Ectodermal cell (in vitro differentiated cells): ENCODE results near the gene VPREB1.

Source experiments
- H3K27ac ChIP-seq: 2 replicates; pipeline ENCODE4 v1.7.0; 2013; ENCODE audit warnings: mild to moderate bottlenecking, low read depth, low read length; ENCODE audit not compliant: insufficient read depth, poor library complexity, severe bottlenecking
- H3K27me3 ChIP-seq: 2 replicates; pipeline ENCODE4 v1.7.0; 2013; ENCODE audit warnings: mild to moderate bottlenecking, low read length; ENCODE audit not compliant: insufficient read depth, control insufficient read depth, poor library complexity, severe bottlenecking
- H3K36me3 ChIP-seq: one replicate; pipeline ENCODE4 v1.7.0; 2013; ENCODE audit warnings: low read length; ENCODE audit not compliant: control insufficient read depth, insufficient read depth
- H3K4me1 ChIP-seq: one replicate; pipeline ENCODE4 v1.7.0; 2013; ENCODE audit warnings: low read length; ENCODE audit not compliant: control insufficient read depth, insufficient read depth
- H3K4me3 ChIP-seq: 2 replicates; pipeline ENCODE4 v1.7.0; 2013; ENCODE audit warnings: low read depth, low read length, control low read depth; ENCODE audit not compliant: insufficient read depth
- H3K9me3 ChIP-seq: 2 replicates; pipeline ENCODE4 v1.7.0; 2013; ENCODE audit warnings: mild to moderate bottlenecking, low read length, moderate library complexity; ENCODE audit not compliant: control insufficient read depth
- WGBS, 2 experiments: methylation state at CpG; one replicate each; pipeline ENCODE4 v1.1.7; 2013; ENCODE audit warnings: missing lambda C conversion rate in 2 of 2; 5-methylcytosine and 5-hydroxymethylcytosine counted together

Gene VPREB1

GRCh38 chr22:22229683-22230420 lies 14.7 kb upstream of the VPREB1 start:
- Histone ChIP-seq H3K4me1 (no peaks in the 10 kb centered on the region), H3K27ac (no peak overlapping the region), H3K36me3 (no peaks in the 10 kb centered on the region), H3K4me3 (no peak overlapping the region), H3K27me3 (peaks cover 99% of the 10 kb centered on the region), H3K9me3 (no peaks in the 10 kb centered on the region)
- 70% methylated on average over 6 of the region's 6 CpGs for WGBS, 2 experiments

- no peaks in the 10 kb centered on the region for H3K4me1 ChIP-seq
- H3K36me3 ChIP-seq: no peaks in the 10 kb centered on the region
- no peak overlapping the region for H3K27ac ChIP-seq
- 82% methylated on average over 8 to 9 of the region's 9 CpGs for WGBS, 2 experiments
- peaks cover 99% of the 10 kb centered on the region for H3K27me3 ChIP-seq
- no peaks in the 10 kb centered on the region for H3K9me3 ChIP-seq
- no peak overlapping the region for H3K4me3 ChIP-seq
Measured at GRCh38 chr22:22230438-22230837, 14.1 kb upstream of the VPREB1 start.

DNA sequence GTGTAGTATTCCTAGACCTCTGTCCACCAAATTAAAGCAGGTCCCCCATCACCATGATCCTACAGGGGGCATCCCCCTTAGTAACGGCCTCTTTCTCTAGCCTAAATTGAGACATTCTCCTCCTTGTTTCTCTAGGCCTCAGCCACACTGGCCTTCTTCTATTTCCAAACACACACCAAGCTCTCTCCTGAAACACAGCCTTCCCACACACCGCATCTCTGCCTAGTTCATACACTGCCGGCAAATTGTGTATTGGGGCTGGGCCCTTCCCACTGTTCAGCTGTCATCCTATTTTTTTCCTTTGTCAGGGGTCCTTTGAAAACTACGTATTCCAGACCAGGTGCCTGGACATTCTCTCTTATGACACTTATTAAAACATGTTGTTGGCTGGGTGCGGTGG lies 11.5 kb upstream of the VPREB1 start:
- WGBS, 2 experiments: 85 to 89% methylated on average over 5 of the region's 5 CpGs
- Histone ChIP-seq H3K9me3 (no peaks in the 10 kb centered on the region), H3K36me3 (no peaks in the 10 kb centered on the region), H3K27ac (no peak overlapping the region), H3K4me3 (no peak overlapping the region), H3K27me3 (peaks cover 87% of the 10 kb centered on the region), H3K4me1 (no peaks in the 10 kb centered on the region)

- Histone ChIP-seq H3K27ac (no peak overlapping the region), H3K4me1 (no peaks in the 10 kb centered on the region), H3K4me3 (no peak overlapping the region), H3K36me3 (no peaks in the 10 kb centered on the region), H3K9me3 (no peaks in the 10 kb centered on the region), H3K27me3 (peaks cover 87% of the 10 kb centered on the region)
- 32 to 46% methylated on average over 2 of the region's 2 CpGs for WGBS, 2 experiments
Measured at GRCh38 chr22:22235558-22235957, 9.0 kb upstream of the VPREB1 start.

GRCh38 chr22:22237521-22237920 lies 7.1 kb upstream of the VPREB1 start:
- Histone ChIP-seq H3K9me3 (no peaks in the 10 kb centered on the region), H3K36me3 (no peaks in the 10 kb centered on the region), H3K27ac (no peak overlapping the region), H3K27me3 (peaks cover 89% of the 10 kb centered on the region), H3K4me3 (no peak overlapping the region), H3K4me1 (no peaks in the 10 kb centered on the region)
- 80% methylated on average over 4 of the region's 4 CpGs for WGBS, 2 experiments

DNA sequence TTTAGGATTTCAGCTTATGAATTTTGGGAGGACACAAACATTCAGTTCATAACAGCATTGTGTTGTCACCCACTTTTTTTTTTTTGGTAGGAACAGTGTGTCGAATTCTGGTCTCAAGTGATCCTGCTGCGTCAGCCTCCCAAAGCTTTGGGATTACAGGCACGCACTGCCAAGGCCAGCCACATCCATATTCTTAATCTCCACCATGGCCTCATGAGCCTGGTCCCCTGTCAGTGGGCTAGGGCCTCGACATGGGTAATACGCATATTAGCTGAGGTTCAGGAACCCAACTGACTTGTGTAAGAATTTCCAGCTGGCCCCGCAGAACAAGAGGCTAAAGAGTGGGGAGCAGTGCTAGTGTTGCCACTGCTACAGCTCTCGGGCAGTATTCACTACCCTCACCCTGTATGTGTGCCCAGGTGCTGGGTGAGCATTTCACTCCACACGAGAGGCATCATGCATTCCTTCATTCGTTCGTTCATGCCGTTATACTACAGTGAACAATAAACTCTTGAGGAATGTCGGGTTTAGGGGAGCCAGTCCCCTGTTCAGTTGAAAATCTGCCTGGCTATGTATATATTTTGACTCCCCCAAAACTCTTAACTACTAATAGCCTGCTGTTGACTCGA lies 5.2 kb upstream of the VPREB1 start:
- Histone ChIP-seq H3K27ac (no peak overlapping the region), H3K36me3 (no peaks in the 10 kb centered on the region), H3K4me1 (no peaks in the 10 kb centered on the region), H3K27me3 (peaks cover 89% of the 10 kb centered on the region), H3K9me3 (no peaks in the 10 kb centered on the region), H3K4me3 (no peak overlapping the region)
- WGBS, 2 experiments: 83 to 85% methylated on average over 13 of the region's 13 CpGs

- no peak overlapping the region for H3K27ac ChIP-seq
- 78 to 81% methylated on average over 7 of the region's 7 CpGs for WGBS, 2 experiments
- H3K27me3 ChIP-seq: peaks cover 93% of the 10 kb centered on the region
- no peaks in the 10 kb centered on the region for H3K4me1 ChIP-seq
- H3K36me3 ChIP-seq: no peaks in the 10 kb centered on the region
- H3K9me3 ChIP-seq: no peaks in the 10 kb centered on the region
- no peak overlapping the region for H3K4me3 ChIP-seq
Measured at GRCh38 chr22:22241554-22241898, 3.1 kb upstream of the VPREB1 start.

GRCh38 chr22:22242488-22242887 lies 2.1 kb upstream of the VPREB1 start:
- no peak overlapping the region for H3K4me3 ChIP-seq
- H3K9me3 ChIP-seq: no peaks in the 10 kb centered on the region
- H3K4me1 ChIP-seq: no peaks in the 10 kb centered on the region
- WGBS, 2 experiments: 55 to 79% methylated on average over 2 of the region's 2 CpGs
- peaks cover 100% of the 10 kb centered on the region for H3K27me3 ChIP-seq
- H3K27ac ChIP-seq: no peak overlapping the region
- no peaks in the 10 kb centered on the region for H3K36me3 ChIP-seq

DNA sequence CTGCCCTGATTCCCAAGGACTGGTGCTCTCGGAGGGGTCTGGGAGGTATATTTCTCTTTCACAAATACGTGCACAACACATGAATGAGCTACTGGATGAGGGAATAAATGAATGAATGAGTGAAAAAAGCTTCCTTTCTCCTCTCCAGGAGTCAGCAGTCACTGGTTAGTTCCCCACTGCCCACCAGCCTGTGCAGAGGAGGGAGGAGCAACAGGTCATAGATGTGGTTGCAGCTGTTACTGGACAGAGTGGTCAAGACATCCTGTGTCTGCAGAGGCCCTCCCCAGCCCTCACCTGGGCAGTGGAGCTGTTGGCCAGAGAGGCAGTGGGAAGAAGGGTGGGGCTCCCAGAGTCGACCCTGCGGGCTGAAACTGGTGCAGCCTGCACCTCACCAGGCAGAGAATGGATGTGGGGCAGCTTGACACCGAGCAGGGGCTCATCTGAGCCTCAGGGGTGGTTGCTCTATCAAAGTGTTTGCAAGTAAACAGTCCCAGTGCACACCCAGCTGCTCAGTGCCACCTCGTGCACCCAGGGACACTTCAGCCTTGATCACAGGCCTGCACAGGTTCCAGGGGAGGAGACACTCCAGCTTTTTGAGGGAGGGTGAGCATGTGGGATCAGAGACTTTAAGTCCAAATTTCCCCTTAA lies 1.4 kb upstream of the VPREB1 start:
- Histone ChIP-seq H3K27ac (no peak overlapping the region), H3K27me3 (peaks cover 100% of the 10 kb centered on the region), H3K4me1 (no peaks in the 10 kb centered on the region), H3K36me3 (no peaks in the 10 kb centered on the region), H3K4me3 (no peak overlapping the region), H3K9me3 (no peaks in the 10 kb centered on the region)
- 59 to 61% methylated on average over 4 to 6 of the region's 6 CpGs for whole genome bisulfite sequencing, 2 experiments

- no peaks in the 10 kb centered on the region for H3K36me3 ChIP-seq
- peaks cover 99% of the 10 kb centered on the region for H3K27me3 ChIP-seq
- H3K4me3 ChIP-seq: no peak overlapping the region
- no peaks in the 10 kb centered on the region for H3K9me3 ChIP-seq
- H3K4me1 ChIP-seq: no peaks in the 10 kb centered on the region
- 77 to 79% methylated on average over 18 of the region's 18 CpGs for WGBS, 2 experiments
- H3K27ac ChIP-seq: no peak overlapping the region
Measured at GRCh38 chr22:22245256-22245909, 797 bp downstream of the VPREB1 start.
